Breast epithelium (tissue), 3 donors: ENCODE measurements around the gene F13B.

Experiments used
- POLR2A ChIP-seq: fragments of 450-650 bp; IDR thresholded peaks from one replicate; pipeline ENCODE4 v1.6.1; 2016; ENCODE audit warnings: antibody characterized with exemption, mild to moderate bottlenecking, moderate library complexity
- POLR2AphosphoS5 ChIP-seq, 3 donors: sonication (generic); formaldehyde crosslinking; IDR thresholded peaks; one replicate each; pipeline ENCODE4 v1.6.1; 2017; ENCODE audit warnings: antibody characterized with exemption in 3 of 3
- TF ChIP-seq, protein P1 (sequence below), 3 donors: fragments of 450-650 bp; IDR thresholded peaks; one replicate each; pipeline ENCODE4 v1.5.1; 2016 to 2017; ENCODE audit warnings: antibody characterized with exemption in 3 of 3, mild to moderate bottlenecking in 3 of 3, moderate library complexity in 3 of 3

- TF ChIP-seq, protein P1, sequence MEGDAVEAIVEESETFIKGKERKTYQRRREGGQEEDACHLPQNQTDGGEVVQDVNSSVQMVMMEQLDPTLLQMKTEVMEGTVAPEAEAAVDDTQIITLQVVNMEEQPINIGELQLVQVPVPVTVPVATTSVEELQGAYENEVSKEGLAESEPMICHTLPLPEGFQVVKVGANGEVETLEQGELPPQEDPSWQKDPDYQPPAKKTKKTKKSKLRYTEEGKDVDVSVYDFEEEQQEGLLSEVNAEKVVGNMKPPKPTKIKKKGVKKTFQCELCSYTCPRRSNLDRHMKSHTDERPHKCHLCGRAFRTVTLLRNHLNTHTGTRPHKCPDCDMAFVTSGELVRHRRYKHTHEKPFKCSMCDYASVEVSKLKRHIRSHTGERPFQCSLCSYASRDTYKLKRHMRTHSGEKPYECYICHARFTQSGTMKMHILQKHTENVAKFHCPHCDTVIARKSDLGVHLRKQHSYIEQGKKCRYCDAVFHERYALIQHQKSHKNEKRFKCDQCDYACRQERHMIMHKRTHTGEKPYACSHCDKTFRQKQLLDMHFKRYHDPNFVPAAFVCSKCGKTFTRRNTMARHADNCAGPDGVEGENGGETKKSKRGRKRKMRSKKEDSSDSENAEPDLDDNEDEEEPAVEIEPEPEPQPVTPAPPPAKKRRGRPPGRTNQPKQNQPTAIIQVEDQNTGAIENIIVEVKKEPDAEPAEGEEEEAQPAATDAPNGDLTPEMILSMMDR (IDR thresholded peaks at IDR 0.05) = no peak
- TF ChIP-seq POLR2A (no peak), POLR2AphosphoS5 (IDR thresholded peaks at IDR 0.05) (no peak)
Measured at GRCh38 chr1:197042676-197043341, 24.3 kb downstream of the F13B start.
